Spinal cord (tissue), 10 donors: ENCODE measurements around the gene CDK5R2. TPM values are rescaled to one million over a fixed set of nuclear protein-coding genes. Genes with fewer than 3 reads are reported as not detected.

Experiments used
- DNase-seq, 6 donors: peaks; one replicate each; pipeline versions ENCODE4 v3.0.0 to v3.0.0-alpha.2; 2013 to 2015; ENCODE audit warnings: low spot score in 6 of 6, low read depth in 4 of 6
- H3K27ac ChIP-seq: one replicate; pipeline ENCODE4 v1.5.1; 2013; ENCODE audit warnings: low read depth, low read length, control low read depth
- H3K27me3 ChIP-seq: one replicate; pipeline ENCODE4 v1.6.1; 2013; ENCODE audit warnings: low read length; ENCODE audit not compliant: control insufficient read depth, insufficient read depth
- H3K36me3 ChIP-seq: one replicate; pipeline ENCODE4 v1.6.1; 2013; ENCODE audit warnings: low read length; ENCODE audit not compliant: control insufficient read depth, insufficient read depth
- H3K4me1 ChIP-seq: one replicate; pipeline ENCODE4 v1.6.1; 2013; ENCODE audit warnings: low read length; ENCODE audit not compliant: control insufficient read depth, insufficient read depth
- H3K4me3 ChIP-seq: one replicate; pipeline ENCODE4 v1.5.1; 2013; ENCODE audit warnings: low read depth, low read length, control low read depth
- H3K9me3 ChIP-seq: one replicate; pipeline ENCODE4 v1.6.1; 2013; ENCODE audit warnings: low read length; ENCODE audit not compliant: control insufficient read depth, insufficient read depth
- WGBS: methylation state at CpG from one replicate; pipeline ENCODE4 v1.1.5; 2013; ENCODE audit warnings: missing lambda C conversion rate; ENCODE audit not compliant: insufficient coverage; 5-methylcytosine and 5-hydroxymethylcytosine counted together
- polyA plus RNA-seq, 2 donors: library from polyadenylated mRNA; unstranded; fragments of 120-200 nt; gene quantifications; one replicate each; pipeline ENCODE4 v1.2.1, GENCODE V29; 2013; ENCODE audit not compliant: insufficient read length in 2 of 2
- total RNA-seq, 2 donors: library from RNA; depleted of rRNA in 1 of 2; stranded (reverse); fragments of 120-200 nt in 1 of 2; fragments of >200 nt in 1 of 2; gene quantifications; one replicate each; pipeline versions ENCODE4 v1.2.3 to v1.2.4, GENCODE V29; 2013 to 2014
- donor health status: healthy.

CDK5R2 gene
- total and polyA plus RNA-seq, 4 donors: 2.9 to 66.1 (median 34.9) TPM

DNA sequence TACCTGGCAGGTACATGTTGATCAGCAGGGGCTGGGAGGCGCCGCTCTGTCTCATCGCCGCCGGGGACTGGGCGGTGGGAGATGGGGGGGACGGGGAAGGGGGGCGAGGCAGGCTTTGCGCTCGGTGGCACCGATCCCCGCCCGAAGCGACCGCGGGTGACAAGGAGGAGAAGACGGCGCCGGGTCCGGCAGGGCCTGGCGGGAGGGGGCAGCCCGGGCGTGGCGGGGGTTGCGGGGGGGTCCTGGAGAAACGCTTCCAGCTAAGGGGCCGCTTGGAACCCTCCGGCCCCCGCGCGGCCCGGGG is 25.5 kb downstream of the CDK5R2 start, which contains the start of gene FEV:
Gene FEV, minus strand, starts transcription at position 164 of the 304 bp plus-strand sequence. Its CDS starts 109 bp downstream, at position 55.
- H3K4me1 ChIP-seq: peaks cover 44% of the 10 kb centered on the region
- WGBS: 1% methylated on average over 29 of the region's 32 CpGs
- no peaks in the 10 kb centered on the region for H3K9me3 ChIP-seq
- H3K27ac ChIP-seq: no peak within 1 kb of the TSS
- peaks cover 94% of the 10 kb centered on the region for H3K27me3 ChIP-seq
- no peaks in the 10 kb centered on the region for H3K36me3 ChIP-seq
- no peak within 1 kb of the TSS for H3K4me3 ChIP-seq
- no peak for DNase-seq

DNA sequence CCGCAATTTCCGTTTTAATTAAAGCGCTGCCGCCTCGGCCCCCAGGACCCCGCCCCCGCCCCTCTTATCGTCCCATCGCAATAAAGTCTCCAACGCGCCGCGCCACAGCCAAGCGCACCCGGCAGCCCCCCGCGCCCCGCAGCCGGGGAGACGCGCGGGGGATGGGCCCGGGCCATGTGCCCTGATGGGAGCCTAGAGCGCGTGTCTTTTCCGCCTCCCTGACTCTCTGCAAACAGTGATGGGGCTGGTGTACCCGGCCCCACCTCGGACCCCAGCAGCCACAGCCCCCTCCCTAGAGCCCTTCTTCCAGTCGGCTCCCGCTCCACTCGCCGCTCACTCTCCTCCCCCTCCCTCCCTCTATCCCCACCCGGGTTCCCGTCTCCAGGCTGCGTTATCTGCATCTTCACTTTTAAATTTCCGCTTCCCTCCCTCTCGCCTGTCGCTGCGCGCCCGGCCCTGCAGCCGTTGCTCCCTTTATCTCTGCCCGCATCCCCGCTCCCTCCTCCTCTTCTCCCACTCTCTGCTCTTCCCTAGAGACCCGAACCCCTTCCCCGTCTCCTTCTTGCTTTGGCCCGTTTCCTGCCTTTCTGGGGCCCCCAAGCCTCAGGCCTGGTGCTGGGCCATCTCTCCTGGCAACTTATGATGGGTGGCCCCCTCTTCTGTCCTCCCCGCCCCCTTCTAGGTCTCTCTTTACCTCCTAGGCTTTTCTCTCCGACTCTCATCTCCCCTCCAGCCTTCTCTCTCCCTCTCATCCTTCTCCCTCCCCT is 26.0 kb downstream of the CDK5R2 start:
- H3K4me3 ChIP-seq: no peak overlapping the region

GRCh38 chr2:218986148-218986761 is 26.8 kb downstream of the CDK5R2 start:
- peaks cover 33% of the 10 kb centered on the region for H3K4me1 ChIP-seq
- H3K27ac ChIP-seq: no peak overlapping the region
- H3K4me3 ChIP-seq: no peak overlapping the region
- H3K36me3 ChIP-seq: no peaks in the 10 kb centered on the region
- WGBS: 30% methylated on average over 3 of the region's 4 CpGs
- H3K9me3 ChIP-seq: no peaks in the 10 kb centered on the region
- peaks cover 96% of the 10 kb centered on the region for H3K27me3 ChIP-seq
- no peak for DNase-seq

More for the DNA sequence above, 26.0 kb downstream of the CDK5R2 start:
- Histone ChIP-seq H3K27ac (no peak overlapping the region), H3K36me3 (no peaks in the 10 kb centered on the region), H3K4me1 (peaks cover 39% of the 10 kb centered on the region), H3K27me3 (peaks cover 95% of the 10 kb centered on the region), H3K9me3 (no peaks in the 10 kb centered on the region)
- WGBS: 2% methylated on average over 48 of the region's 49 CpGs
- DNase-seq: no peak

DNA sequence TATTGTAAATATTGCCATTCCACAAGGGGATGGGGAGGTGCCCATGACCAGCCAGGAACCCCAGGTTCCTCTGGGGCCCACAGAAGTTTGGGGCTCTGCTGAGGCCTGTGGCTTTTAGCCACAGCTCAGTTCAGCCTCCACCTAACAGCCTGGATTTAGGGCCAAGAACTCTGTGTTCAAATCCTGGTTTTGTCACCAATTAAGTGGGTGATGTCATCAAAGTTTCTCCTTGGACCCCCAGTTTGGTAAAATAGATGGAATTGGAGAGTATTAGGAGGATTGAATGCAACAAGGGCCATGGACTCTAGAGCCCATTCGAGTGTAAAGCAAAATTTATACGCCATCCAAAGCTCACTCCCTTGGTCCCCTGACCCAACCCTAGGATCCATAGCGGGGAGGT is 28.7 kb downstream of the CDK5R2 start:
- no peaks in the 10 kb centered on the region for H3K9me3 ChIP-seq
- H3K4me3 ChIP-seq: no peak overlapping the region
- H3K4me1 ChIP-seq: peaks cover 25% of the 10 kb centered on the region
- no peaks in the 10 kb centered on the region for H3K36me3 ChIP-seq
- no CpG with 5 or more reads among the region's 3 CpGs for WGBS
- DNase-seq: no peak
- H3K27ac ChIP-seq: no peak overlapping the region
- peaks cover 98% of the 10 kb centered on the region for H3K27me3 ChIP-seq

GRCh38 chr2:218988650-218989049 is 29.2 kb downstream of the CDK5R2 start:
- no peak overlapping the region for H3K4me3 ChIP-seq
- H3K36me3 ChIP-seq: no peaks in the 10 kb centered on the region
- no peak for DNase-seq
- H3K4me1 ChIP-seq: peaks cover 30% of the 10 kb centered on the region
- no peaks in the 10 kb centered on the region for H3K9me3 ChIP-seq
- H3K27me3 ChIP-seq: peaks cover 98% of the 10 kb centered on the region
- WGBS: 44% methylated on average over 2 of the region's 2 CpGs
- no peak overlapping the region for H3K27ac ChIP-seq

DNA sequence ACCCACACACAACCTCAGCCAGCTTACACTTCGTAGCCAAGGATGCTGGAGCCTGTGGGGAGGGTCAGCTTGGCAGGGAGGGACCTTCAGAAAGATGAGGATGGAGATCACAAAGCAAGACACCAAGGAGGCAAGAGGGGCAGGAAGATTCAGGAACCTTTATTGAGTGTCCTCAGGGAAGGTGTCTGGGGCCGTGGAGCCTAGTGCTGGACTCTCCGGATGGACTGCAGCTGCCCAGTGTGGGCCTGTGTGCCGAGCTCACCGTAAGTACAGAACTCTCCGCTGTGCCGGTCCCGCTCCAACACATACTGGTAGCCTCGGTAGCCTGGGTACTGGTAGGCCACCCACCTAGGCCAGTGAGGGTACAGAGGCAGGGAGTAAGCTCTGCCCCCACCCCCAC is 30.6 kb downstream of the CDK5R2 start:
- H3K27ac ChIP-seq: no peak overlapping the region
- no peaks in the 10 kb centered on the region for H3K9me3 ChIP-seq
- H3K36me3 ChIP-seq: no peaks in the 10 kb centered on the region
- no peak for DNase-seq
- H3K4me1 ChIP-seq: peaks cover 23% of the 10 kb centered on the region
- WGBS: 7% methylated on average over 8 of the region's 9 CpGs
- peaks cover 99% of the 10 kb centered on the region for H3K27me3 ChIP-seq
- H3K4me3 ChIP-seq: no peak overlapping the region

- 12% methylated on average over 6 of the region's 6 CpGs for WGBS
- no peaks in the 10 kb centered on the region for H3K36me3 ChIP-seq
- peaks cover 19% of the 10 kb centered on the region for H3K4me1 ChIP-seq
- H3K27ac ChIP-seq: no peak overlapping the region
- no peaks in the 10 kb centered on the region for H3K9me3 ChIP-seq
- no peak for DNase-seq
- H3K4me3 ChIP-seq: no peak overlapping the region
- H3K27me3 ChIP-seq: peaks cover 99% of the 10 kb centered on the region
Measured at GRCh38 chr2:218990612-218991011, 31.1 kb downstream of the CDK5R2 start.

DNA sequence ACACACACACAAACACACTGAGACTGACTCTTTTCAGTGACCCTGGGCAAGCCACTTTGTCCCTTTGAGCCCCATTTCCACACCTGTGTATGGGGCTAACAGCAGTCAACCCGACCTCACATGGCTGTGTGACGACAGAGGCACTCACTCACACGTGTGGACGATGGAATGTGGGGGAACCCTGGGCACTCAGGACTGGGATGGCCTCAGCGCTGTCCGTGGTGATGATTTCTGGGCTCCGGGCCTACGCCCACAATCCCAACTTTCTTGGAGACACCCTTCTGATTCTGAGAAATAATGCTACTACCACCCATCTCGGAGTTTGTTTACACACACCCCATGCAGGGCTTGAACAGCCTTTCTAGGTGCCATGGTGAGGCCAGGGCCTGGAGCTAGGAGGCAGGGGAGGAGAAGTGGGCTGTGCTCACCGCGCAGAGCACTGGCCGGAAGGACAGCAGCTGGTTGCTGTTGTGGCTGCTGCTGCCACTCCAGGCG is 32.3 kb downstream of the CDK5R2 start:
- no peak overlapping the region for H3K4me3 ChIP-seq
- no peaks in the 10 kb centered on the region for H3K9me3 ChIP-seq
- no peak overlapping the region for H3K27ac ChIP-seq
- 9% methylated on average over 12 of the region's 13 CpGs for WGBS
- DNase-seq: no peak
- peaks cover 26% of the 10 kb centered on the region for H3K4me1 ChIP-seq
- no peaks in the 10 kb centered on the region for H3K36me3 ChIP-seq
- H3K27me3 ChIP-seq: peaks cover 98% of the 10 kb centered on the region

- DNase-seq: no peak
- 12% methylated on average over 5 of the region's 7 CpGs for WGBS
- H3K27ac ChIP-seq: no peak overlapping the region
Measured at GRCh38 chr2:218992196-218992595, 32.7 kb downstream of the CDK5R2 start.

More at GRCh38 chr2:218992196-218992595, 32.7 kb downstream of the CDK5R2 start:
- H3K9me3 ChIP-seq: no peaks in the 10 kb centered on the region
- H3K4me3 ChIP-seq: no peak overlapping the region
- H3K4me1 ChIP-seq: peaks cover 26% of the 10 kb centered on the region
- peaks cover 98% of the 10 kb centered on the region for H3K27me3 ChIP-seq
- H3K36me3 ChIP-seq: no peaks in the 10 kb centered on the region
